ENCODE measurements around the gene SERTAD4.
"Not testable (repeated sequence)": the region's sequence is repeated elsewhere in the genome, so short reads cannot be mapped to it uniquely, and the experiment has no call there.

GRCh38 chr1:210196266-210196665, 36.3 kb upstream of the SERTAD4 start:
- TF ChIP-seq CTCF (IDR thresholded peaks at IDR 0.05; ENCODE audit: poor library complexity); EZH2 (IDR thresholded peaks at IDR 0.05; ENCODE audit: borderline replicate concordance): not testable (repeated sequence)

Measured in hepatocyte (in vitro differentiated cells).